Activated CD8-positive, alpha-beta memory T cell treated with anti-CD3 and anti-CD28 coated beads for 36 hours (primary cell): Measurements from ENCODE around the gene ANTKMT. TPM values are rescaled to one million over a fixed set of nuclear protein-coding genes. Genes with fewer than 3 reads are reported as not detected.

Source experiments
- CTCF ChIA-PET: fragments of 350-600 bp; sonication (Branson Sonifier 250); formaldehyde crosslinking; loops from one replicate; lab custom pipeline; 2021; ENCODE audit warnings: antibody characterized with exemption; lab: Charles Lee
- POLR2A ChIA-PET: fragments of 350-600 bp; sonication (Branson Sonifier 250); formaldehyde crosslinking; loops from one replicate; lab custom pipeline; 2021; ENCODE audit warnings: antibody characterized with exemption; lab: Charles Lee
- total RNA-seq, 2 experiments: library from RNA; stranded (reverse); gene quantifications; one replicate each; pipeline ENCODE4 v1.2.3, GENCODE V29; 2021

Gene ANTKMT
- 10 to 100 TPM; 69.1 to 69.9 TPM for total RNA-seq

- POLR2A ChIA-PET = interaction anchor here (0.9 to 3.9 kb wide), 7 partner anchors 9 to 85 kb away, joined by 3 to 15 read pairs (median 3); partner anchors contain the start of gene CIAO3
Observed at GRCh38 chr16:720990-721764, at the start of gene ANTKMT. TSS of gene ANTKMT (plus strand) at chr16:721146. CDS start at chr16:721275, 129 bp downstream.

GRCh38 chr16:671353-672131 is 49.4 kb upstream of the ANTKMT start:
- ChIA-PET POLR2A (interaction anchor here (0.7 kb wide), 1 partner anchor 145 kb away, joined by 3 read pairs; no protein-coding TSS in a partner anchor), CTCF (no interaction called here)

More at GRCh38 chr16:720990-721764, at the start of gene ANTKMT:
- CTCF ChIA-PET = interaction anchor here (0.8 to 3.2 kb wide), 11 partner anchors 9 to 64 kb away, joined by 3 to 17 read pairs (median 5); partner anchors contain the start of gene RHBDL1

- ChIA-PET CTCF (no interaction called here), POLR2A (interaction anchor here (0.7 kb wide), 1 partner anchor 146 kb away, joined by 3 read pairs; no protein-coding TSS in a partner anchor)
Observed at GRCh38 chr16:672371-672770, 48.6 kb upstream of the ANTKMT start.

- ChIA-PET POLR2A (no interaction called here), CTCF (no interaction called here)
Observed at GRCh38 chr16:672851-673250, 48.1 kb upstream of the ANTKMT start.

- ChIA-PET POLR2A (no interaction called here), CTCF (interaction anchor here (1.1 kb wide), 1 partner anchor 11 kb away, joined by 3 read pairs; no protein-coding TSS in a partner anchor)
Observed at GRCh38 chr16:673399-673991, 47.5 kb upstream of the ANTKMT start.

GRCh38 chr16:674214-674881 is 46.6 kb upstream of the ANTKMT start:
- POLR2A ChIA-PET = no interaction called here
- CTCF ChIA-PET = interaction anchor here (1.1 kb wide), 1 partner anchor 12 kb away, joined by 3 read pairs; no protein-coding TSS in a partner anchor

GRCh38 chr16:674968-675883 is 45.7 kb upstream of the ANTKMT start, which contains the start of gene RHBDL1:
TSS of gene RHBDL1 (plus strand) at chr16:675671. CDS start at chr16:675791, 120 bp downstream.
- CTCF ChIA-PET = interaction anchor here (0.8 to 6.1 kb wide), 3 partner anchors 7 to 46 kb away, joined by 3 to 25 read pairs (median 3); partner anchors contain the start of genes ANTKMT and RHOT2

GRCh38 chr16:675884-676564 is 44.9 kb upstream of the ANTKMT start:
- ChIA-PET CTCF (interaction anchor here (0.5 to 6.1 kb wide), 4 partner anchors 8 to 131 kb away, joined by 3 to 25 read pairs (median 4); partner anchors contain the start of genes ANTKMT and RHOT2), POLR2A (interaction anchor here (0.6 to 2.1 kb wide), 4 partner anchors 8 to 300 kb away, joined by 3 to 5 read pairs (median 4); partner anchors contain the start of genes METTL26, RHOT2 and WDR90)

More at GRCh38 chr16:674968-675883, 45.7 kb upstream of the ANTKMT start, which contains the start of gene RHBDL1:
- POLR2A ChIA-PET = interaction anchor here (1.1 to 2.1 kb wide), 3 partner anchors 7 to 39 kb away, joined by 3 to 5 read pairs (median 4); partner anchors contain the start of genes METTL26, RHOT2 and WDR90

GRCh38 chr16:676565-676902 is 44.4 kb upstream of the ANTKMT start:
- POLR2A ChIA-PET = interaction anchor here (0.6 to 2.1 kb wide), 2 partner anchors 8 to 301 kb away, joined by 3 to 5 read pairs; partner anchors contain the start of gene RHOT2
- CTCF ChIA-PET = interaction anchor here (0.5 to 6.1 kb wide), 2 partner anchors 9 to 131 kb away, joined by 4 to 25 read pairs; partner anchors contain the start of gene RHOT2

GRCh38 chr16:676913-677312 is 44.0 kb upstream of the ANTKMT start:
- ChIA-PET CTCF (interaction anchor here (0.5 to 6.1 kb wide), 2 partner anchors 9 to 130 kb away, joined by 4 to 25 read pairs; partner anchors contain the start of gene RHOT2), POLR2A (interaction anchor here (0.6 to 2.1 kb wide), 2 partner anchors 9 to 301 kb away, joined by 3 to 5 read pairs; partner anchors contain the start of gene RHOT2)

GRCh38 chr16:677316-678190 is 43.4 kb upstream of the ANTKMT start:
- ChIA-PET CTCF (interaction anchor here (6.1 kb wide), 1 partner anchor 10 kb away, joined by 25 read pairs; the partner anchor contains the start of gene RHOT2), POLR2A (interaction anchor here (2.1 kb wide), 1 partner anchor 9 kb away, joined by 5 read pairs; the partner anchor contains the start of gene RHOT2)

GRCh38 chr16:678209-678857 is 42.6 kb upstream of the ANTKMT start:
- CTCF ChIA-PET = interaction anchor here (6.1 kb wide), 1 partner anchor 10 kb away, joined by 25 read pairs; the partner anchor contains the start of gene RHOT2
- POLR2A ChIA-PET = interaction anchor here (1.0 to 1.2 kb wide), 2 partner anchors 42 to 43 kb away, joined by 3 read pairs; partner anchors contain the start of genes ANTKMT and METTL26

GRCh38 chr16:678858-679813 is 41.8 kb upstream of the ANTKMT start:
- POLR2A ChIA-PET = interaction anchor here (0.7 to 1.2 kb wide), 4 partner anchors 10 to 43 kb away, joined by 3 to 5 read pairs (median 3); partner anchors contain the start of genes ANTKMT and METTL26

More at GRCh38 chr16:678858-679813, 41.8 kb upstream of the ANTKMT start:
- CTCF ChIA-PET = interaction anchor here (0.7 to 6.1 kb wide), 2 partner anchors 11 to 34 kb away, joined by 3 to 25 read pairs; partner anchors contain the start of gene RHOT2
